Posterior vena cava (tissue), 2 donors: ENCODE results near the gene CABP4. TPM values are rescaled to one million over a fixed set of nuclear protein-coding genes. Genes with fewer than 3 reads are reported as not detected.
A peak's percentile ranks its signal among the peaks of the same experiment; 100 is the strongest.

Experiments
- DNase-seq: peaks from one replicate; pipeline ENCODE4 v3.0.0-alpha.2; 2020; ENCODE audit warnings: low spot score
- intact Hi-C, 2 donors: fragments of 100-400 bp; cut with DNase I; formaldehyde crosslinking; loops; one replicate each; pipeline versions ENCODE4 v1.14.1 to v1.14.2; 2022 to 2023
- total RNA-seq, 2 donors: library from RNA; stranded (reverse); fragmentation: NEBNext Ultra II Directional; extraction: Animal tissue kit (Norgen Biotek cat#: 25700); gene quantifications; one replicate each; pipeline ENCODE4 v1.2.1, GENCODE V29; 2021
- donor health status: DM: yes; HTN: yes; CAD: no.
- donor health status: DM: yes; HTN: yes; CAD: no.

CABP4 gene
- total RNA-seq, 2 donors from 2014 or later = 1.2 to 2.2 TPM

DNA sequence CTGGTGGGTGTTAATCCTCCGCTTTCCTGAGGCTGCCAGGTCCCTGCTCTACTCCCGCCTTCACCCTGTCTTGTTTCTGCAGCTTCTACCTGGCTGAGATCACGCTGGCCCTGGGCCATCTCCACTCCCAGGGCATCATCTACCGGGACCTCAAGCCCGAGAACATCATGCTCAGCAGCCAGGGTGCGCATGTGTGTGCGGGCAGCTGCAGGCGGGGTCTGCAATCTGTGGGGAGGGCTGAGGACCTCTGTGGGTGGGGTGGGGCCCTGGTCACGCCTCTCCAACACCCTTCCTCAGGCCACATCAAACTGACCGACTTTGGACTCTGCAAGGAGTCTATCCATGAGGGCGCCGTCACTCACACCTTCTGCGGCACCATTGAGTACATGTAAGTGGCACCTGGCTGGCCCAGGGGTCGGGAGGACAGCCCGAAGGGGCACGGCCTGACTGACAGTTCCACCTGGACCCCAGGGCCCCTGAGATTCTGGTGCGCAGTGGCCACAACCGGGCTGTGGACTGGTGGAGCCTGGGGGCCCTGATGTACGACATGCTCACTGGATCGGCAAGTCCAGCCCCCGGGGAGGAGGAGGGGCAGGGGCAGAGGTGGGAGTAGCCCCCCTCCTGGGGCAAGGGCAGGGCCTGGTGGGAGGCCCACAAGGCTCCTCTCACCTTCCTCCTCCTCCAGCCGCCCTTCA, 22.4 kb upstream of the CABP4 start:
- intact Hi-C loops = no loop called here
- DNase-seq = no peak

DNA sequence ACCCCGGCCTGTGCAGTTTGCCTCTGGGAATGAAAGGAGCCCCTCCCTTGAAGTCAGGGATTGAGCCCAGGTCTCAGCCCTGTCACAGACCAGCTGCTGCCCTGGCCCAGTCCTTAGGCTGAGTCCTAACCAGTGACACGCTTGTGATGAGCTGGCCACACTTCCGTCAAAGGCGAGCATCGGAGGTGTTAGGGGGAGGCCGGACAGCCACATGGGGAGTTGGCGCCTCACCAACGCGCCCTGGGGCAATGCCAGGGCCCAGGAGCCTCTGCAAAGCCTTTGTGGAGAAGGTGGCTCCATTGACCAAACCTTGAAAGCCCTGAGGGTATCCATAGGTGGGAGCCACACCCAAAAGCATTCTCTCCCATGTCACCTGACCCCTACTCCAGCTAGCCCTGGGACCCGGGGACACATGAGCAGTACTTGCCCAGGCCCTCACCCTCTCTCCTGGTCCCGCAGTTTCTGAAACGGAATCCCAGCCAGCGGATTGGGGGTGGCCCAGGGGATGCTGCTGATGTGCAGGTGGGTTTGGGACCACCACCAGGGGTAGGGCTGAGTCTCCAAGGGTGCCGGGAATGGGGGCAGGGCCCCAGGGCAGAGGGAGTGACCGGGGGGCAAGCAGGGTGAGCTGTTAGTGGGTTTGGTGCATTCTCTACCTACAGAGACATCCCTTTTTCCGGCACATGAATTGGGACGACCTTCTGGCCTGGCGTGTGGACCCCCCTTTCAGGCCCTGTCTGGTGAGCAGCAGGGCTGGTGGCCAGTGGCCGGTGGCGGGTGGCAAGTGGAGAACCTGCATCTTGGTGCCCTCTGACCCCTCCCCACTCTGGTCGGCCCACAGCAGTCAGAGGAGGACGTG, 21.4 kb upstream of the CABP4 start:
- no peak for DNase-seq
- intact Hi-C loops = no loop called here

DNA sequence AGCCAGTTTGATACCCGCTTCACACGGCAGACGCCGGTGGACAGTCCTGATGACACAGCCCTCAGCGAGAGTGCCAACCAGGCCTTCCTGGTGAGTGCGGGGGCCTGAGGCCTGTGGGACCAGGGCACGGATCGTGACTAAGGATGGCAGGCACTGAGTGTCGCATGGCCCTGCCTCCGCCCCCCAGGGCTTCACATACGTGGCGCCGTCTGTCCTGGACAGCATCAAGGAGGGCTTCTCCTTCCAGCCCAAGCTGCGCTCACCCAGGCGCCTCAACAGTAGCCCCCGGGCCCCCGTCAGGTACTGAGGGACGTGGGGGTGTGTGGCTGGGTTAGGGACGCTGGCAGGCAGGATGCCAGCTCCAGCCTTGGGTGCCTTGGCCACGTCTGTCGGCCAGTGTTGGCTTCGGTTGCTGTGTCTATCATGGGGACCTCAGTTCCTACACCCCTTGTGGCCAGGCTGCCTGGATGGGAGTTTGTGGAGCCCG, 20.7 kb upstream of the CABP4 start:
- intact Hi-C loops = no loop called here
- no peak for DNase-seq

DNA sequence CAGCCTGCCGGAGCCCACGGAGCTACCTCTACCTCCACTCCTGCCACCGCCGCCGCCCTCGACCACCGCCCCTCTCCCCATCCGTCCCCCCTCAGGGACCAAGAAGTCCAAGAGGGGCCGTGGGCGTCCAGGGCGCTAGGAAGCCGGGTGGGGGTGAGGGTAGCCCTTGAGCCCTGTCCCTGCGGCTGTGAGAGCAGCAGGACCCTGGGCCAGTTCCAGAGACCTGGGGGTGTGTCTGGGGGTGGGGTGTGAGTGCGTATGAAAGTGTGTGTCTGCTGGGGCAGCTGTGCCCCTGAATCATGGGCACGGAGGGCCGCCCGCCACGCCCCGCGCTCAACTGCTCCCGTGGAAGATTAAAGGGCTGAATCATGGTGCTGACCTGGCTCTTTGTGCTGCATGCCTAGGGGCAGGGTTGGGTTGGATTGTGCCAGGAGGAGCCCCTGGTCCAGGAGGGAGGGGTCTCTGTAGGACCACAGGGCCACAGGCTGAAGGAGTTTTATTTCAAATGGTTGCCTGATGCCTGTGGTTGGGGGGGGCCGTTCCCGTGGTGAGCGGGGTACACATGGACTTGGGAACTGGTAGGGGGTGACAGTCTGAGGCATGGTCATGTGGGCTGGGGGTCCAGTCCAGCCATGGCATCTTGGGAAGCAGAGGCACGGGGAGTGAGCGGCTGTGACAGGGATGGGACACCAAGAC, 20.0 kb upstream of the CABP4 start:
- no peak for DNase-seq
- intact Hi-C loops = no loop called here

DNA sequence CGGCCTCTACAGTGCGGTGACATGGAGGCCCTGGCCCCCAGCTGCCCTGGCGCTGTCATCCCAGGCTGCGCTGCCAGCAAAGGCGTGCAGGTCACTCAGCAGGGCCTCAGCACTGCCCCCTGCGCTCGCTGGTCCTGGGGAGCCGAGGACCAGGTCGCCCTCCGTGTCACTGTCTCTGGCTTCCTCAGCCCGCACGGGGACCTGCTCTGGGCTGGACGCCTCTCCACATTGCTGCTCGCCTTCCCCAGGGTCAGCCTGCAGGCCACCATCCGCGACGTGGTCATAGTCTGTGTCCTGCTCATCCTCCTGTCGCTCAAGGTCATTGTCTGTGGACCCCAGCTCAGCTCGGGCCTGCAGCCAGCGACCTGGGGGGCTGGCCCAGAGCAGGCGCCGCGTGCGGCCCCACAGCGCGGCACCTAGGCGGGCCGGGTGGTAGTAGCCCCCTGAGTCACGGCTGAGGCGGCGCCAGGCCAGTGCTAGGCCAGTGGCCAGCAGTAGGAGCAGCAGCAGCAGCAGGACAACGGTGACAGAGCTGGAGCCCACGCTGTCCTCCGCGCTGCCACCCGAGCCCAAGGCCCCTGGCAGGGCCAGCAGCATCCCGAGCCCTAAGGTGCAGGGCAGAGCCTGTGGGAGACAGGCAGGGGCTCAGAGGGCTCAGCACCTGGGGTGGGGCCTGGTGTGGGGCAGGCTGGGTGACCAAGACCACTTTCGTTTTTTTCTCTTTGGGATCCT, 19.3 kb upstream of the CABP4 start:
- intact Hi-C loops = no loop called here

DNA sequence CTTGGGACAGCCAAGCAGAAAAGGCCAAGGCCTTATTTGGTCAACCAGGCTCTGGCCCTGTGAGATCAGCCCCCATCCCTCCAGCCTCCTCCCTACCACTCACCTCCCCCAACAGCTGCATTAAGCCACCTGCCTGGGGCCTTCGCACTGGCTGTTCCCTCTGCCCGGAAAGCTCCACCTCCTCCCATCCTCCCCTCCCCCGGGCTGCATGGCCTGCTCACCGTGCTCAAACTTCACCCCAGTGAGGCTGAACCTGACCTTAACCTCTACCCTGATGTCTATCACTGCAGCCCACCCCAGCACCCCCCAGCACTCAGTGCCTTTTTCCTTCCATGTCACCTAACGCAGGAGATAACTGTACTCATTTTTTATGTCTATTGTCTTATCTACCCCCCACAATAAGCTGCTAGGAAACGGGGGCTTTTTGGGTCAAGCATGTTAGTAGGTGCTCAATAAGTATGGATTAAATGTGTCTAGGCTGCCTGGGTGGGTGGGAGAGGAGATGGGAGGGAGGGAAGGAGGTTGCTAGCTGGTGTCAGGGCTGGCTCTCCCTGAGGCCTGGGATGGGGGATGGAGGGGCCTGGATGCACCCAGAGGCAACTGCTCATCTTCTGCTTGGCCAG, 18.6 kb upstream of the CABP4 start:
- intact Hi-C loops = no loop called here
- no peak for DNase-seq

More for the DNA sequence above, 19.3 kb upstream of the CABP4 start:
- DNase-seq = no peak

DNA sequence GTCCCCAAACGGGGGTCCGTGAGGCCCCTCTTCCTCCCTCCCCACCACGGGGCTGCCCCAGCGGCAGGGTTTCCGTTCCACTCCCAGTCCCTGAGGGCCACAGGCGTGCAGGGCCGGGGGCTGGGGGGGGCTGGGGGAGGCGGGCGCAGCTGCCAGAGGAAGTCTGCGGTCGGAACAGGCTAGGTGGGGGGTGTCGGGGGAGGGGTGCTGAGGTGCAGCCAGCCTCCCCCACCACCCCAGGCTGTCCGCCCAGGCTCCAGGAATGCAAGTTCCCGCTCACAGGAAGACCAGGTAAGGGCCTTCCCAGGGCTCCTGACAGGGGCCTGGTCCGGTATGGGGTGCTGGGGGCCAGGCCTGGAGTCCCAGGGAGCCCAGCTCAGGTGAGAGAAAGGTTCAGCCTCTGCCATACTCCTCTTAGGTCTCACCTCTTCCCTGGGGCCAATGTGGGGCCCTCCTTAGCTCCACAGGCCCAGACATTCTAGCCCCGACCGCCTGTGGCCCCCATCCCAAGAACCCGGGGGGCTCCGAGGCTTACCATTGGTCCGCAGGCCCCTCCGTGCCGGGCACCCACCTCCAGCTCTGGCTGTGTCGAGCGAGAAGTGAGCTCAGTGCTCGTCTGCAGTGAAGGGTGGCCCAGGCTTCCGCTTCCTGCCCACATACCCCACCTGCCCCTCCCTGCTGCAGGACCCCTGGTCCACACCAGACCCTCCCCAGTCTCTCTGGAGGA, 17.9 kb upstream of the CABP4 start, which contains the start of gene PTPRCAP:
TSS of gene PTPRCAP (minus strand) at position 601 of the 727 bp plus-strand sequence. CDS start at position 538, 63 bp downstream.
- intact Hi-C loops = no loop called here
- DNase-seq = peak; percentile 81

DNA sequence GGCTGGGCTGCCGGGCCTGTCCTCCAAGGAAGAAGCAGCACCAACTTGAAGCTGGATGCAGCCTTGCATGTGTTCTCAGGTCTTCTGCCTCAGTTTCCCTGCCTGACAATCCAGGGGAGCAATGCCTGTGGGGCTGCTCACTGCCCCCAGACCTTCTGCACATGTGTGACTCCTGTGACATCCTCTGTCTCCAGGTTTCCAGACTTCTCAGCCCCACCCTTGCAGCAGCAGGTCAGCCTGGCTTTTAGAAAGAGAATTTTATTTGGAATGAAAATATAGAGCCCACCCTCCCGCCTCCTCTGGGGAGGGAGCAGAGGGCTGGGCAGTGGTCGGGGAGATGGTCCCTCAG, 17.4 kb upstream of the CABP4 start:
- no peak for DNase-seq

DNA sequence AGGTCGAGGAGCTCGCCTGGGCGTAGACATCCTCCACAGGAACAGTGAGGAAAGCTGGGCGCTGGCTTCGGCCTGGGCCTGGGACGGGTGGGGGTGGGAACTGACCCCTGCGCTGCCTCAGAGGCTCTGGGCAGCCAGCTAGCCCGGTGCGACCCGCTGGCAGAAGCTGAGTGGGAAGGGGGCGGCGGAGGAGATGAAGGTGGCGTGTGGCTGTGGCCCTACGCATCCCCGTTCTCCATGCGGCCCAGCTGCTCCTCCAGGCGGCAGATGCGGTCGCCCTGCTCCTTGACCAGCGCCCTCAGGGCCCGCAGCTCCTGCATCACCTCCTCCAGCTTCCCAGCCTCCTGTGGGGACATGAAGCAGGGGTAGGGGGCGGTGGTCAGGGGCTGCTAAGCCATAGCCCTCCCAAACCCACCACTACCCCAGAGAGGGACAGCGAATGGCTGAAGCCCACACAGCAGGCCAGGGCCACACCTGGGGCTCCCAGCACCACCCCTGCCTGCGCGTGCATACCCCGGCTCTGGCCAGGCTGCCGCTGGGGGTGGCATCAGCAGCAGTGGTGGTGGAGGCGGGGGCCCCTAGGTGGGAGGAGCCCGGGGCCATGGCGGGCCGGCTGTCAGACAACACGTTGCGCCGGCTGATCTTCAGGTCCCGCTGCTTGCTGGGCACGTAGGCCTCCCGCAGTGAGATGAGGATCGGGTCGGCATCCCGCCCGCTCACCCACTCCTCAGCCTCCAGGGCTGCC, 16.8 kb upstream of the CABP4 start:
- peak; percentile 71 for DNase-seq
- intact Hi-C loops = no loop called here

More for the DNA sequence above, 17.4 kb upstream of the CABP4 start:
- intact Hi-C loops = no loop called here

DNA sequence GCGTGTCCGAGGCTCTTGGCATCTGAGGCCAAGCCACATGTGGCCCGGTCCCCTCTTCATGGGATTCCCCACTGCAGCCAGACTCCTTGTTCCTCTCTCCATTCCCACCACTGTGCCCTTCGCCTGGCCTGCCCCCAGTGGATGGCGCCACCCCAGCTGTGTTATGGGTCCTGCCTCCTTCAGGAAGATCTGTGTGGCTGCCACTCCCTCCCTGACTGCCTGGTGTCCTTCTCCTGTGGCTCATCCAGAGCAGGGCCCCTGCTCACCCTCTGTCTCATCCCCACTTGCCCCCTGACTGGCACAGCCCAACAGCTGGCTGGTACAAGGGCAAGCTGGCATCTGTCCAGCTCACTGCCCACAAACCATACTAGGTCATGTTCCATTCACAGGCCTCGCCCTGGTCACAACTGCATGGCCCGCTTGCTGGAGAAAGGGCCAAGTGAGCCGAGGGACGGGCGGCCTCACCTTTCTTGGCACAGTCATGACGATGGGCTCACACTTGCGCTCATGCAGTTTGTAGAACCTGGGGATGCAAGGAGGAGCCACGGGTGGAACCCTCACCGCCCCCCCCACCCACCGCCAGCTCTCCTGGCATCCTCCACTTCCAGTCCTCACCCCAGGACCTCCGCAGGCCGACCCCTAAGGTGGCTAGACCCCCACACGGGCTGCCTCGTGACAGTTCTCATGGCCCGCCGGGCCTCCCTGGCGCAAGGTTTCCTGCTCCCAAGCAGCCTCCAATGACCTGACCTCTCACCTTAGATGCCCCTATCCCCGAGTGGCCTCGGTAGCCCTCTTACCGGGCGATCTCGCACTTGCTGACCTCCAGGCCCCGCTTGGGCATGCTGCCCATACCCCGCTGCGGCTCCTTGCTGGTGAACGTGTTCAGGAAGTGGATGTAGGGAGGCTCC, 15.6 kb upstream of the CABP4 start:
- intact Hi-C loops = no loop called here

DNA sequence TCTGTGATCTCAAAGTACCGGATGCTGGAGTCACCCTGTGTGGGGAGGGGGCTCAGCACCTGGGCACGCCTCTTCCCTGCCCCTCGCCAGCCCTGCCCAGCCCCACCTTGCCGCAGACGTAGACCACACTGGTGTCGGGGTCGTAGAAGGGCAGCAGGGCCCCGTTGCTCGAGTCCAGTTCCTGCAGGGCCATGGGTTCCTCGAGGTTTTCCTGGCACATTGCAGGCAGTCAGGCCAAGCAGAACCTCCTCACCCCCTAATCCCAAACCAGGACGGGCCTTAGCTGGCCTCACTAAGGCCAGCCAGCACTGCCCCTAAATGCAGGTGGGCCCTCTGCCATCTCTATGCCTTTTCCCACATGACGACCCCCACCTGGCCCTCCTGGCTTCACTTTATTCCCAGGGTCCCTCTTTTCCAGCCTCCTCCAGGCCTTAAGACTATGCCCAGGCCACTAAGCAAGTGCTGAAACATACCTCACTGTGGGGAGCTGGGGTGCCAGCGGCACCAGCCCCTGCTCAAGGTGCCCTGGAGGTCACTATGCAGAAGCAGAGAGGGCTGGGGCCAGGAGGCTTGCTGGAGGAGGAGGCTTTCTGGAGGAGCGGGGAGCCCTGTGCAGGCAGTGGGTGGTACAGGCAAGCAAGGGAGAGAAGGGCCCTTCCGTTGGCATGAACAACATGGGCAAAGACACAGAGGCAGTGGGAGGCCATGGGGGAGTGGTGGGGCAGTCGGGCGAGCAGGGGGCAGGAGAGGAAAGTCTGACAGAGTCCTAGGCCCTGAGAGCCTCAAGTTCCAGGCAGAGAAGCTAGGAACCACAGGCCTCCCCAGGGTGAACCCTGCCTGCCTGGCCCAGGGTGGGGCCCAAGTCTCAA, 14.7 kb upstream of the CABP4 start:
- no peak for DNase-seq
- intact Hi-C loops = no loop called here

More for the DNA sequence above, 15.6 kb upstream of the CABP4 start:
- DNase-seq = no peak

DNA sequence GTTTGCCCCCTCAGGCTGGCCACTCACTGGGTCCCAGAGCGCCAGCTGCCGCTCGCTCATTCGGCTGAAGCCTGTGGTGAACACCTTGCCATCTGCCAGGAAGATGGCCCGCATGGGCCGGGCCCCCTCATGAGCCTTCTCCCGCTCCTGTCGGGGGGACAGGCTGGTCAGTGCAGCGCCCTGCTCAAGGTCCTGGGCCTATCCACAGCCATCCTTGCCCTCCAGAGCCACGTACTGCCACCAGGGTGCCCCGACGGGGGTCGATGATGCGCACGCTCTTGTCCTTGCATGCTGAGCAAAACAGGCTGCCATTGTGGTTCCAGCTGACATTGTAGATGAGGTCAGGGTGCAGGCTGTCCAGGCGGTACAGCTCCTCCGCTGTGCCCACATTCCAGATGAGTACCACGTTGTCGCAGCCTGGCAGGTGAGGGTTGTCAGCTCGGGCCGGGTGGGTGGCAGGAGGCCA, 14.0 kb upstream of the CABP4 start:
- intact Hi-C loops = no loop called here
- peak; percentile 79 for DNase-seq

DNA sequence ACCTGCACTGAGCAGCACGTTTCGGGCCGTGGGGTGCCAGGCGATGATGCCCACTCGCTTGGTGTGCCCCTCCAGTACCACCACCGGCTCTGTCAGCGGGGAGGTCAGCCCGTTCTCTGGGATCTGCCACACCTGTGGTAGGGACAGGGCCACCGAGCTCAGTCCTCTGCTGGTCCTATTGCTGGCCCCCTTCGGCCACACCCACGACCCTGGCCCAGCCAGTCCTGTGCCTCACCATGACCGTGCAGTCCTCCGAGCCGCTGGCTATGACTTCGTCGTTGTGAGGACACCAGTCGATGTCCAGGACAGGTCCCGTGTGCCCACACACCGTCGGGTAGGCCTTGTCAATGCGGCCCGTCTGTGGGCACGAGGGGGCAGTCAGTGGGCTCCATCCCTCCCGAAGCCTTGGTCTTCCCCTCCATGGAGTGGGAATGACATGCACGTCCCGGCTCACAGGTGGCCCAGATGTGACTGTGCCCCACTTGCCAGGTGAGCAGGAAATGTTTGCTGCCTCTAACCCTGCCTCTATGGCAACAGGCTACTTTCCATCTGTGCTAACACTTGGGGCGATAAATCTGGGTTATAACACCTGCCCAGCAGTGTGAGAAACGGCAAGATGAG, 13.3 kb upstream of the CABP4 start:
- DNase-seq = peak; percentile 81
- intact Hi-C loops = no loop called here

DNA sequence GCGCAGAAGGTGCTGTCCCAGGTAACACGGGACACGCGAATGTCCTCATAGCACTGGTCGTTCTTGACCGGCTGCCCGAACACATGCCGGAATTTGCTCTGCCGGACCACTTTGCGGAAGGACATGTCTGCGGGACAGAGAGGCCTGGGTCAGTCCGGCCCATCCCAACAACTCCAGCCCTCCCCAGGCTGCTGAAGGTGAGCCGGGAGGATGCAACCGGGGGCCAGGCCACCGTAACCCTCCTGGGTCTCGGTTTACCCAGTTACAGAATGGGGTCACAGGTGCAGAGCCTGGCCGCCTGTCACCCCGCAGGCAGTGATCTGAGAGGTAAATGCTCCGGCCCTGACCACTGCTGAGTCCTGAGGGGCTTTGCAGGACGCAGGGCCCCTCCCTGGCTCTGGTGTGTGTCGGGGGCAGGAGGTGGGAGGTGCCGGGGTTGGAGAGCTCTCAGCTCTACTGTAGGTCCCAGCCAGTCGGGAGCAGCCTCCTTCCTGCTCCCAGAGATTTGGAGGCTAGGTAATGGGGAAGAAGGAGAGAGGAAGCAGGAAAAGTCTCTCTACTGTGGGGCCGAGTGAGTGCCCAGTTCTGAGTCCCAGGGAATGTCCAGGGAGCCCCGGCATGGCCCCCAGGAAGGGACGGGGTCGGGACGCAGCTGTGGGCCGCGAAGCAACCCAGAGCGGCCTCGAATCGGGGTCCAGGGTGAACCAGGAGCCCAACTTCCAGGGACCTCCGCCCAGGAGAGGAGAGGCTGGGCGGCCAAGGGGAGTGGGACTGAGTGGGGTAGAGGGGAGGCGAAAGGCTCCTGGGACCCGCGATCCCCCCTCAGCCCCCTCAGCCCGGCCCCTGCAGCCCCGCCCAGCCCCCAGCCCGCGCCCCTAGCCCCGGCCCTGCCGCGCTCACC, 12.4 kb upstream of the CABP4 start:
- no peak for DNase-seq
- intact Hi-C loops = no loop called here
